ENCODE measurements around the gene TCP10L.
A peak's percentile ranks its signal among the peaks of the same experiment; 100 is the strongest.

DNA sequence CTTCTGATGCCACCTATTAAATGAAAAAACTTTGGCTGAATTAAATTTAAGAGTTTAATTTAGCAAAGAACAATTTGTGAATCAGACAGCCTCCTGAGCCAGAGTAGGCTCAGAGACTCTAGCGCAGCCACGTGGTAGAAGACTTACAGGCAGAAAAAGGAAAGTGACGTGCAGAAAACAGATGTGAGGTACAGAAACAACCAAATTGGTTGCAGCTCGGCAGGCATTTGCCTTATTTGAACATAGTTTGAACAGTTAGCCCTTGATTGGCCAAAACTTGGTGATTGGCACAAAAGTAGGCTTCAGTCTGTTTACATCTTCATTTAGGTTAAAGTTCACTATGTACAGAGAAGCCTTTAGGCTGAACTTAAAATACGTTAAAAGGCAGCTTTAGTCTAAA is 22.9 kb downstream of the TCP10L start:
- TF ChIP-seq, protein P1, sequence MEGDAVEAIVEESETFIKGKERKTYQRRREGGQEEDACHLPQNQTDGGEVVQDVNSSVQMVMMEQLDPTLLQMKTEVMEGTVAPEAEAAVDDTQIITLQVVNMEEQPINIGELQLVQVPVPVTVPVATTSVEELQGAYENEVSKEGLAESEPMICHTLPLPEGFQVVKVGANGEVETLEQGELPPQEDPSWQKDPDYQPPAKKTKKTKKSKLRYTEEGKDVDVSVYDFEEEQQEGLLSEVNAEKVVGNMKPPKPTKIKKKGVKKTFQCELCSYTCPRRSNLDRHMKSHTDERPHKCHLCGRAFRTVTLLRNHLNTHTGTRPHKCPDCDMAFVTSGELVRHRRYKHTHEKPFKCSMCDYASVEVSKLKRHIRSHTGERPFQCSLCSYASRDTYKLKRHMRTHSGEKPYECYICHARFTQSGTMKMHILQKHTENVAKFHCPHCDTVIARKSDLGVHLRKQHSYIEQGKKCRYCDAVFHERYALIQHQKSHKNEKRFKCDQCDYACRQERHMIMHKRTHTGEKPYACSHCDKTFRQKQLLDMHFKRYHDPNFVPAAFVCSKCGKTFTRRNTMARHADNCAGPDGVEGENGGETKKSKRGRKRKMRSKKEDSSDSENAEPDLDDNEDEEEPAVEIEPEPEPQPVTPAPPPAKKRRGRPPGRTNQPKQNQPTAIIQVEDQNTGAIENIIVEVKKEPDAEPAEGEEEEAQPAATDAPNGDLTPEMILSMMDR (conservative IDR thresholded peaks at IDR 0.05; ENCODE audit: low read depth, low read length): peak; percentile 61
- no peak for TF ChIP-seq EZH2 (IDR thresholded peaks at IDR 0.05; ENCODE audit: borderline replicate concordance, low read depth, low read length, poor library complexity, severe bottlenecking)
